Measurements from ENCODE around the gene SHISA6.

Gene SHISA6

DNA sequence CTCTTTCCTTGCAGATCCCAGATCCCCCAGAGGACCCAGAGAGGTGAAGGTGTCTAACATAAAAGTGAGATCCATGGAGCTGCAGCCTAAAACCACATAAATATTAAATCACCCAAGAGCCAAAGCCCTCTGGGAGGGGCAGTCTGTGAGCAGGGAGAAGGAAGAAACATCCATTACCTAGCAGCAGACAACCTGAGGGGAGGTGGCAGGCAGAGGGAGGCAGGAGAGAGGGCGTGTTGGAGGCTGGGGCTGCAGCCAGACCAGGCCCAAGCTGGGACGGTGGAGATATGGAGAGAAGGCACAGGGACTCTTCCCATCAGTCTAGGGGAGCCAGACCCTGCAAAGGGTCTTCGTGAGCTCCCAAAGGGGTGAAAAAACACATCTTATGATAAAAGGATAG, 101.1 kb downstream of the SHISA6 start:
- DNase-seq = no peak

DNA sequence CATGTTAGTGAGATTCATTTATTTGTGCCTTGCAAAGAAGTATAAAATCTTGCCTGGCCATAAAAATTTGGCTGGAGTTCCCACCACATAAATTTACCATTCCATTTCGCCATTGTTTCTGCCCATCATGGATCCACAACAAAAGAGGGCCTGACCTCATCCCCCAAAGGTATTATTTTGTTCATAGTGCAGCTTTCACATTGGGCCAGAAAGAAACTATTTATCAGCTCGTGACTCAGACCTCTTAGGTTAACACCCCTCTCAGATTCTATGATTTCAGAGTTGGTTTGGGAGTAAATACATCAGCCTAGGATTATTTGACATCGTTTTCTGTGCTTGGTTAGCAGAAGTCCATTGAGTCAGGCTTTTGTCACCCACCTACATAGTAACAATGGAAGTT, 108.1 kb downstream of the SHISA6 start:
- no peak for DNase-seq

DNA sequence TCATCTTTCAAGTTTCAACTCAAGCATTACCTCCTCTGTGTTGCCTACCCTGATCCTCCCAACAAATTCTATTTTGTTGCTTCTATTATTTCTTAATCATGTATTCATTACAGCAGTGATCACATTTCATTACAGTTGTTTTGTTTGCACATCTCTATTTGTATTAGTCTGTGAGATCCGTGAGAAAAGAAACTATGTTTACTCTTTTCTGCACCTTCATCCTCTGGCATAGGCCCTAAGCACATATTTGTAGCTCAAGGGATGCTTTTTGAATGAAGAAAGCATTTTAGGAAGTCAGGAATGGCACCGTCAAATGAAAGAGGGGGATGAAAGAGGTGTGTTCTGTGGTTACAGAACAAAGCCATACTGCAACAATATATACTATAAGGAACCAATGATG, 110.5 kb downstream of the SHISA6 start:
- DNase-seq = no peak

DNA sequence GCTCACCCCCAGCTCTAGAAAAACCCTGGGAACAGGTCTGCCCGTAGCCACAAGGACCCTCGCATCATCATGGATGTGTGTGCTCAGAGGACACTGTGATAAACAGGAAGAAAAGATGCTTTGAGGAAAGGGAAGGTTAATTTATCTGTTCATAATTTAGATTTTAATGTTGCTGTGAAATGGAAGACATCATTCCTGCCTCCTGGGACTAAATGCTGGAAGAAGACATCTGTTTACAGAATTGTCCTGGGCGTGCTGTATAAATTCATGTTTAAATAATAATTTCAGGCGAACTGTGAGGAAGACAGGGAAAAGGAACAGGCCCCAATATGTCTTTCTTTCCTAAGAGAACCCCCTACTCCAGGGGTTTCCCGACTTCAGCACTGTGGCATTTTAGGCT, 112.6 kb downstream of the SHISA6 start:
- DNase-seq = no peak

DNA sequence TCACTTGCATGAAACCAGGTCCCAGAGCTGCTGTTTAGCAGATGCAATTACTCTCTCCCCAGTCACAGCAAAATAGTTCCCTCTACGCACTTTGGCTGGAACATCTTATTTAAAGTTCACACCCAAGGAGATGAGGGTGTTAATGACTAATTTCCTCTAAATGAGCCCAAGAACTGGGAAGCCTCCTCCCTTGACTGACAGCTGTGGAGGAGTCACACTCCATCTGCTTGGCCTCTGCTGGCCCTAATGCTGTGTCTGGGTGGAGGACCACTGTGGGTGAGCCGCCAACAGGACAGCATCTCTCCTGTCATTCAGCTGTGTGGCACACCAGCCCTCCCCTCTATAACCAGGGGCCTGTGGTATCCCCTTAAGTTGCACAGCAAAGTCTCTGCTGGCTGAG, 115.4 kb downstream of the SHISA6 start:
- peak in 1 of 56 donors; percentile 9 for DNase-seq

GRCh38 chr17:11363565-11364117, 122.6 kb downstream of the SHISA6 start:
- no peak for DNase-seq

- DNase-seq = no peak
Measured at GRCh38 chr17:11366272-11366850, 125.3 kb downstream of the SHISA6 start.

- DNase-seq = peak in 21 of 56 donors; percentile 1 to 45 (median 14)
Measured at GRCh38 chr17:11369575-11369974, 128.6 kb downstream of the SHISA6 start.

DNA sequence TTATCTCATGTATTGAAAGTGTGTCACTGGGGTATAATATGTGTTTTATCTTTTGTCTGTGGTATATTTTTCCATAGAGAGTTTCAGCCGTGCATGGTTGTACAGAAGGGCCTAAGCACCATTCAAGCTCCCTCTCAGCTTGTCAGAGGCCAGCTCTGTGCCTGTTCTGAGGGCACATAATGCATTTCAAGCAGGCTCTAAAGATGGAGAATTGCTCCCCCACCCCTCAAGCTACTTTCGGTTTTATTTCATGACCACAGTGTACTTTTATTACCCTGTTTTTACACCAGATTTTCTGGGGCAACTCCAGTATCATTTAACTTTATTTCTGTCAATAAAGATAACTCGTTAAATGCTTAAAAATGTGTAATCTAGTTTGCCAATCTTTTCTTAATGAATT, 131.7 kb downstream of the SHISA6 start:
- DNase-seq = peak in 7 of 56 donors; percentile 1 to 32 (median 5)

DNA sequence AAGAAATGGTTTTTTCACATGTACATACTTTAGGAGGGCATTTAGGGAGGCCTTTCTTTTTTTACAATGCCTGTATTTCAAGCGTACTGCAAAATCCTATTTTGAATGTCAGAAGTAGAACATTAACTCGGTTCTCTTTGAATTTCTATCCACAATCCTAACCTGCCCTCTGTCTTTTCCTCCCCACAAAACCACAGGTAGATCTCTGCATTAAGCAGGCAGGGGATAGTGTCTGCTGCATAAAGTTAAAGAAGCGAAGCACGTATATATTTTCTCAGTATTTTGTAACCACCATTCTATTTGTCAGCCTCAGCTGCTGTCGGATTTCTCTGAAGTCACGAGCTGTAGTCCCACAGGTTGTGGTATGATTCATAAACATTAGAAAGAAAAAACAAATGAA, 137.5 kb downstream of the SHISA6 start:
- no peak for DNase-seq

DNA sequence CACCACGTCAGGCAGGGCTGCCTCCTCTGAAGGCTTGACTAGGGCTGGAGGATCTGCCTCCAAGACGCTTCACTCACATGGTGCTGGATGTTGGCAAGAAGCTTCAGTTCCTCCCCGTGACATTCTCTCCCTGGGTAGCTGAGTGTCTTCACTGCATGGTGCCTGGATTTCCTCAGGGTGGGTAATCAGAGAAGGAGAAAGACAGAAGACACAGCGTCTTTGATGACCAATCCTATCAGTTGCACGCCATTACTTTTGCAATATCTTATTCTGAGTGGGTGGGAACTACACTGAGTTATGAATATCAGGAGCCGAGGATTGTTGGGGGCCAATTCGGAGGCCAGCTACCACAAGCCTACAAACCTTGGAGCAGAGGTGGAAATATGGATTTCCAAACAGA, 139.7 kb downstream of the SHISA6 start:
- DNase-seq = no peak

DNA sequence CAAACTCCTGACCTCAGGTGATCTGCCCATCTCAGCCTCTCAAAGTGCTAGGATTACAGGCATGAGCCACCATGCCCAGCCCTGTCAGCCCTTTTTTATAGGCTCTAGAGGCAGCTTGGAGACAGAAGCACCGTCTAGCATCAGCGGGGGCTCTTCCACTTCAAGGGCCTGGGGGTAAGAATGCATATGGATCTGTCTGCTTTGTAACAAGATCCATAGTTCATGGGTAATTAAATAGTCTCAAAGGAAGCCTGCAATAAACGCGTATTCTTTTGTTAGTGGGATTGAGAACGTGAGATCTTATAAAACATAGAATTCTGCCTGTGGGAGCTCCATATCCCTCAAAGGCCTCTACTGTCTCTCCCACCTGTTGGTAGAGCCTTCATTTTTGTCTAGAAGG, 142.1 kb downstream of the SHISA6 start:
- DNase-seq = no peak

DNA sequence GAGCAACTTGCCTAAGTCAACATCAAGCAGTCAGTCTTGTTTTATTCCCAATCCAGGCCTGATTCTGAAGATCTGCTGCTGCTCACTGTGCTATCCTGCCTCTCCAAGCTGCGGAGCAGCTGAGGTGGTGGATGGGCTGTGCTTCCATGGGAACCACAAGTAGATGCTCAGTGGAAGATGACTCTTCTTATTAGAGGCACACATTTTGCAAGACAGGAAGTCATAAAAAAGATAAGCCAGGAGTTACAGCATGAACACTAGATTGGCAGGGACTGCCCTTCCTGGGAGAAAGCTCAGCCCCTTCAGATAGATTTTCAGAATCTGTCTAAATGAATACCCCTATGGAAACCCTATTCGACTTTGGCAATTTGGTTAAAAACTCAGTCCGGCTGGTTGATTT, 143.1 kb downstream of the SHISA6 start:
- DNase-seq = no peak

GRCh38 chr17:11387610-11388009, 146.6 kb downstream of the SHISA6 start:
- no peak for DNase-seq

DNA sequence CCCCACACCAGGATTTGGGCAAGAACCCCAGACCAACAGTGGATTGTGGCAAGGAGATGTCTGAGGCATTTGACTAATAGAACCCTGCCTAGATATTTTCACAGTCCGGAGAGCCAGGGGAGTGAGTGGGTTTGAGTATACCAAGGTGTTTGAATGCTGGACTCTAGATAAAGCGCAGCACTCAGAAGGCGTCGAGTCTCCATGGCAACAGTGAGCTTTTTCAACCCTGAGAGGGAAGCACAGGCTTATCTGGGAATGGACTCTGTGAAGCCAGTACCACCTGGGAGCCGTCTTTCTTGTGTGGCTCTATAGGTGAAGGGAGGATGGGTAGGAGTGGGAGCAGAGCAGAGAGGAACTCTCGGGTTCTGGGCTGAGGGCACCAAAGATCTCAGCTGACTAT, 147.0 kb downstream of the SHISA6 start:
- DNase-seq = no peak

DNA sequence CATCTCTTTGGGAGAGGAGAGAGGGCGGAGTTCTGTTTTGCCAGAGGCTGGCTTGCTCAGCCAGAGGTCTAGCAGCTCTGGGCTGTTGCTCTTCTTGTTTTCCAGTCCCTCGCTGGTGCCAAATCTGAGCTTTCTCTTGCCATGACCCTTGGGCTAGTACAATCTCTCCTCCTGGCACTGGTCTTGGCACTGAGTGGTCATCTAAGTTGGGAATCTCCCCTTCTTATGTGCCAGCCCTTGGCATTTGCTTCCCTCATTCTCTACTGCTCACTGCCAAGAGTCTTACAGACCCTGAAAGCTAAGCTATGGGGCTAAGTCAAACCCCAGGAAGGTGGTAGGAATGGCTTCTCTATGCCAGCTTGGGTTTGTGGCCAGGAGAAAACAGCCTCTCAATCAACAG, 148.6 kb downstream of the SHISA6 start:
- peak in 7 of 56 donors; percentile 0 to 9 (median 5) for DNase-seq

GRCh38 chr17:11391134-11391533, 150.1 kb downstream of the SHISA6 start:
- no peak for DNase-seq

DNA sequence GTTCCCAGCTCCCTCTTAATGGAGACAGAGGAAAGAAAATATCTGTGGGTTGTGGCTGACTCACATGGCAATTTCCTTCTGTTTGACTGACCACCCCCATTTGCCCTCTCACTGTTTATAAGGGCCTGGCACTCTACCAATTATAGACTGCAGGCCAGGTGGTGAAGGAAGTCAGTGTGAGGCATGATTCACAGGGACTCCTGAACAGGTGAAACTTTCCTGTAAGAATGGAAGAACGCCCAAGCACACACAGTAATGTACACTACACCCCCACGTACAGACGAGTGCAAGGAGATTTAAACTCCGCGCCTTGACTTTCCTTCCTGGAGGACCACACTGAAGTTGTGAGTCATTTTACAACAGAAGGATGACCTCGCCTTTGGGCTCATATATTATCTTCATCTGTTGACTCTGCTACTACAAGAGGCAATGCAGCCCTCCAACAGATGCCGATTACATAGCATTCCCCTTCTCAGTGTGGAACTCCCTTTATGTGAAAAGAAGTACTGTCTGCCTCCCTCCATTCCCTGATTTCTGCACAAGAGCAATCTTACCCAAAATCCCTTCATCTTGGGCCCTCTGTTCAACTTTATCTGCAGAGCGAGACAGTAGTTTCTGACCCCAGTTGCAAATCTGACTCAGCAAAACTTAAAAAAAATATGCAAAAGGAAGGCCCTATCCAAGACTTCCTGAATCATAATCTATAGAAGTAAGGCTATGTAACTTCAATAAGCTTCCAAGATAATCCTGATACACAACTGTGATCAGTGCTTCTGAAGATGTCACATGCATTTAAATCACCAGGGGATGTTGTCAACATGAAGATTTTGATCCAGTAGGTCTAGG, 163.6 kb downstream of the SHISA6 start:
- no peak for DNase-seq

GRCh38 chr17:11406716-11407115, 165.7 kb downstream of the SHISA6 start:
- no peak for DNase-seq

- DNase-seq = no peak
Measured at GRCh38 chr17:11412654-11413053, 171.6 kb downstream of the SHISA6 start.

DNA sequence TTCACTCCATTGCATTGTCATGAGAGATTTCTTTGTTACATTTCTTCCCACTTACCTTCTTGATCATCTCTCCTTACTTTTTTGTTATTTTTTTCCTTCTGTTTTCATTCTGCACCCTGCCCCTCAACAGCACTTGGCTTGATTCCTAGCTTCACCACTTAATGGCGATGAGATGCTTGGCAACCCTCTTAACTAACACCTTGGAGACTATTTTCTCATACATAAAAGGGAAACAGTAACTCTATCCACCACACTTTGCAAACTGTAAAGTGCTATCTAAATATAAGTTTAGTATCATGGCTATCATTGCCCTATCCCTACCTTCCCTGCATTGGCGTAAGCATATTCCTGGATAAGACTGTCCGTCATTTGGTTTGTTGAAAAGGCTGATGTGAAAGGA, 177.3 kb downstream of the SHISA6 start:
- no peak for DNase-seq

GRCh38 chr17:11430751-11431150, 189.7 kb downstream of the SHISA6 start:
- no peak for DNase-seq

DNA sequence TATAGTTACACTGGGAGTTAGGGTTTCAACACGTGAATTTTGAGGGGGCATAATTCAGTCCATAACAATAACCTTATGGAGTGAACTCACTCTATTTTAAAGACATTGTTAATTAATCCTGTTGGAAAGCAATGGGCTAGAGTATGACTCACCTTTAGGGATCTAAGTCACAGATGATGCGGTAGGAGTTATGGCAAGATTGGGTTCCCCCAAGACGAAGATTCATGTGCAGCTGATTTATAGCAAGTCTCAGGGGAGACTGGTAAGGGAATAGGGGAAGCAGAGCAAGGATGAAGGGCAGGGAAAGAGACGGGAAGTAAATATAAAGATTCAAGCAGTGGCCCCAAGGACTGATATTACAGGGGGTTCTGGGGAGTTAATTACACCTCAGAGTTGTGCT, 197.7 kb downstream of the SHISA6 start:
- no peak for DNase-seq
